ENCODE measurements around the gene ST6GALNAC3.
"Not testable (repeated sequence)": the region's sequence is repeated elsewhere in the genome, so short reads cannot be mapped to it uniquely, and the experiment has no call there.

Gene ST6GALNAC3

DNA sequence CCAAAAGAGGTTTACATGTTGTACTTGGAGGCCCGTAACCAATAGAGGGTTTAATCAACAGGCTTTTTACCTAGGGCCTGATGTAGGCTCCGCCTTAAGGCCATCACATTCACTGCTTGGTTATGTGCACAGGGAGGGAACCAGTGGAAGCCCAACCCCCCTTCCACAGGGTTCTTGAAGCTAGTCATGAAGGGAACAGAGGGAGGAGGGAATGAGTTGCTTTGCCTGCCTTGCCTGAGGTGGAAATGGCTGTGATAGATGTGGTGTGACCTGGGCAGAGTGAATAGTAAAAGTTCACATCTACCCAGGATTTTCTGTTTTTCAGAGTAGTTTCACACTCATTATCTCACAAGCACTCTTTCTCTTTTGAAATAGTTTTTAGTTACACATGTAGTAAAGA is 215.1 kb downstream of the ST6GALNAC3 start:
- no peak for DNase-seq (ENCODE audit: low spot score)

DNA sequence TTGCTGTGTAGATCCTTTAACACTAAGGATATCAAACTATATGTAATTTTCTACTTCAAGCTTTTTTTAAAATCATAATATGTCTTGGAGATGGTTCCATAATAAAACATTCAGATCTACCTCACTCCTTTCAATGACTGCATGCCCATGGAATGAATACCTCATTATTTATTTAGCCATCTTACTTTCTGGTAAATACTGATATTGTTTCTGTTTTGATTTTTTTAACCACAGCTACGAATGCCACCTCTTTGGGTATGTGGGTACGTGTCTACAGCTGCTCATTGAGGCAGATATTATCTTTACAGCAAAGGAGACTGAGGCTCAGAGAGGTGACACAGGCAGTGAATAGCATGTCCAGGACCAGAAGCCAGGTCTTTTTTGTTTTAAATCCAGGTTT is 215.7 kb downstream of the ST6GALNAC3 start:
- DNase-seq (ENCODE audit: low spot score) = no peak

DNA sequence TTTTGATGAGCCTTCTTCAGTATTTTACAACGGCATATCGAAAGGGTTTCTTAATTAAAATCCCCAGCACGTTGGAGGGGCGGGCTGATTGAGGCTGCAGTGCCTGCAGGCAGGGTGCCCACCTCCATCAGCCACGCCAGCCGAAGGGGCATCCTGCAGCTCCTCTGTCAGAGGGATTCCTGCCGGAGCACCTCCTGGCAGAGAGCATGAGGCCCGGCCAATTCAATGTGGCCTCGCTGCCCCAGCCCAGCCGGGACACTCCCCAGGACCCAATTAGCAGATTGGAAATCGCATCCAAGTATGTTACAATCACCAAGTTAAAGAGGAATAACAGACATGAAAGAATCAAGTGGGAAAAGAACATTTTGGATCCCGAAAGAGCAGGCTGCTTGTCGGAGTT is 216.6 kb downstream of the ST6GALNAC3 start:
- DNase-seq (ENCODE audit: low spot score) = no peak

DNA sequence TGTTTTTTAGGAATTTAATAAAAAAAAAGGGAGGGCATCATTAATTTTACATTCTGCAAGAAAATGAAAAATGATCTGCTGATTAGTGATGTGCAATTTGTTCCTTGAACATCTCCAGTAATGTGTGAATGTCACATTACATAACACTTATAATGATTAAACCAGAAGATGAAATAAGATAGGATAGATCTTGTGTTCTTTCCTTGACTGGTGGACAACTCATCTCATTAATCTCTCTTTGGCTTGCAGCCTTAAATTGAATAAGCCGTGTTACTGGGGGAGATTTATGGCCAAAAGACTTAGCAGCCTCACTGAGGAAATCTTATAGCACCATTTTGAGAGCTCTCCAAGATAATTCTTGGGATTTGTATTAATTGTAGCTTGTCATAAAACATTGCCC is 217.2 kb downstream of the ST6GALNAC3 start:
- no peak for DNase-seq (ENCODE audit: low spot score)

DNA sequence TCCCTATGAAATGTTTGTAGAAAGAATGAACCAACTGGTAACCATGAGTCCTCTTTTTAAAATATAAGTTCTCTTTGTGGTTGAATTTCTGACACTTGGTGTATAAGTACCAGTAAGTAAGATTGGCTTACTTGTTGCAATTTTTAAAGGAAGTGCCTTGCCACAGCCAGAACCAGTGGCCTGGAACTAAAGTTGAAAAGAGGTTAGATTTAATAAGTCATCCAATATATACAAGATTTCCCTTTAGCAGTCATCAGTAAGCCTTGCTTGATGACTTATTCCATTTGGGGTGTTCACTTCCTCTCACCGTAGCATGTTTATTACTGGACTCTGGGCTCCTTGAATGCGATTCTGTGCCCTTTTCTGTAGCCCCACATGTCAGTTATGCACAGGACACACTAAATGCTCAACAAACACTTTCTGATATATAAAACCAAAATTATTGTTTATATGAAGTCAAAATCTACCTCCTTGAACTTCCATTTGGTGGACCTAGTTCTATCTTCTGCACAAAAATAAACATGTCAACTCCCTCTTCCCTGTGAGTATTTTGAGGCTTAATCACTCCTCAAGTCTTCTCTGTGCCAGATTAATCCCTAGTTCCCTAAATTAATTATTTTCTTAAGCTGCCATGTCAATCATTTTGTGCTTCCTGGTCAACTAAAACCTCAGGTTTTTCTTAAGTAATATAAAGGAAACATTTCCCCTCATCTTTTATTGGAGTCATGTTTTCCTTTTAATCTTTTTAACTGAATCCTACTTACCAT is 218.1 kb downstream of the ST6GALNAC3 start:
- no peak for DNase-seq (ENCODE audit: low spot score)

DNA sequence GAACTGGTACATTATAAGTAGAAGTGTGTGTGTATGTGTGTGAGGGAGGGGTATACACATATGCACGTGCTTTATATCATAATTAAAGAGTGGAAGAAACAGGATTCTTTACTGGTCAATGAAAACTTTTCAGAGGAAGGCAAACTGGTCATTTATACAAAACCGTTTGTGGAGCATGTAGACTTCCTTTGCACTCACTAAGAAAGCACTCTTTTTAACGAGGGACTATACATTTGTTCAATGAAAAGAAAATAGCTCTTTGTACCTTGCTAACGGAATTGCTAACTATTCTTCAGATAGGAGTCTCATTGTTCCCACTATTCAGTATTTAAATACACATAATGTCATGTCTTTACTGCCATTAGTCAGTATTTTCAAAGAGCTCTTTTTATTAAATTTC is 219.3 kb downstream of the ST6GALNAC3 start:
- DNase-seq (ENCODE audit: low spot score) = no peak

DNA sequence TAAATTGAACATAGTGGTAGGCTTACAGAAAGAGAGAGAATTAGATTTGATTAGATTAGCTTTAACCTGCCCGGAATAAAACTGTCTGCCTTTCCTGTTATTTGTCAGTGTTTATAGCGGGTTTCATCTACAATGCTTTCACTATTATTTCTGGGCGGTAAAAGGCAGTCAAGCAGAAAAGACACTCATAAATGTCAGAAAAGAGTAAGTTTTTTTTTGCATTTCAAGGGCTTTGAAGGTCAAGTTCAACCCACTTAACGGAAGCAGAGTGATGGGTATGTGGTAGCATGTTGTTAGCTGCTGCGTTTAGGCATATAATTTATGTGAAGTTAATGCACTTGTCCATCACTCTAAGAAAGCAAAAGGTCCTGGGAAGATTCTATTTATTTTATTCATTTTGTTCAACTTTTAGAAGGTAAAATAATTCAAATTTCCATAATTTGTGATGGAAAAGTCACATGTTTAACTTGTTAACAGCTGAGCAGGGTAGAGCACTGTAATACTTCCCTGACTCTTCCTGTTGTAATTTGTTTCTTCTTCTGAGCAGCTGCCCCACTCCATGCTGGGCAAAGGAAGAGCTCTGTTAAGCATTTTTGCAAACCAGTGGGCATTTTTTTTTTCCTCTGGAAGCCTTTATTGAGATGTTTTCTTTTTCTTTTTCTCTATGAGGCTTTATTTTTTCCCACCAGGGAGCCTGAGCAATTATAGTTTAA is 220.1 kb downstream of the ST6GALNAC3 start:
- DNase-seq (ENCODE audit: low spot score) = no peak

DNA sequence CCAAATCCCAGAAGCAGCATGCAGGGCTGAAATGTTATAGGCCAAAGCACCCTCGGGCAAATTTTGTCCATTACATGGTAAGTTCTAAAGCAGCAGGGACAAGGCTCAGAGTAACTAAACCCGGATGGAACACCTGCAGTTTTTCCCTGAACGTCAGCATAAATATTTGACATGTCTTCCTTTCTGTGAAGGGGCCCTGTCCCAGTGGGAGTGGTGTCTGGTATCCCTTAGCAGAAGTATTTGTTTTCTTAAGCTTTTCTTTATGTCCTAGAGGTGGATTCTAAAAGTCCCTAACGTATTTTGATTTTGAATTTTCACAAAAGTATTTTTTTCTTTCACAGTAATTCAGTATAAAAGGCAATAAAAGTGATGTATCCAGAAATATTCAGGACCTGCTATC is 223.9 kb downstream of the ST6GALNAC3 start:
- no peak for DNase-seq (ENCODE audit: low spot score)

DNA sequence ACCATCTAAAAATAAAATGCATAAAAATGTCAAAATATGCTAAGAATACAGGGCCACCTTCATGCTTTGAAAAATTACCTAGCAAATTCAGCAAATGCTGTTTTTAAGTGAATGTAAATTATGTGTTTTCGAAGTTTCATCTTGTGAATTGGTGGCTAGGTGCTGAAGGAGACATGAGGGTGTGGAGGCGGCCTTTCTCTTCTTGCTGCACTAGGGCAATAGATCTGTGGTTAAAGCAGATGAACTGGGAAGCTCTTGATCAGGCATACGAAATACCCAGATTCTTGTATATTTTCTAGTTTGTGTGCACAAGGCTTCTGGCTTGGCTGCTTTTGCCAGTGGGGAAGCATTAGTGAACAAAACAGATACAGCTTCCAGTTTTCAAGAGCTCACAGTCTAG is 224.5 kb downstream of the ST6GALNAC3 start:
- no peak for DNase-seq (ENCODE audit: low spot score)

DNA sequence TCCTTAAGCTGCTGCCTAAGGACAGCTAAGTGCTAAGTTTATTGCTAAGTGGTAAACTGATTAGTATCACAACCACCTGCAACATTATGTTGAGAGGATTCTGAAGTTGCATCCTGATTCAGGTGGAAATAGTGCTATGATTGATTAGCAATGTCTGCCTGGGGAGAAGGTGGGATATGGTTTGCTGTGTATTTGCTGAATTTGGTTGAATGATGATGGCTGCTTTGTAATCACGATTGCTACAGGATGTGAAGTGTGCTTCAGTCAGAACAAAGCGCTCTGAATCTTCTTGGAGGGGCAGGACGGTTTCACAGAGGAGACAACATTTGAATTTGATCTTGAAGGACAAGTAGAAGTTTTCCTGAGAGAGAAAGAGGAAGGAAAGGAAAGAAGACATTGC is 226.0 kb downstream of the ST6GALNAC3 start:
- DNase-seq (ENCODE audit: low spot score) = no peak

DNA sequence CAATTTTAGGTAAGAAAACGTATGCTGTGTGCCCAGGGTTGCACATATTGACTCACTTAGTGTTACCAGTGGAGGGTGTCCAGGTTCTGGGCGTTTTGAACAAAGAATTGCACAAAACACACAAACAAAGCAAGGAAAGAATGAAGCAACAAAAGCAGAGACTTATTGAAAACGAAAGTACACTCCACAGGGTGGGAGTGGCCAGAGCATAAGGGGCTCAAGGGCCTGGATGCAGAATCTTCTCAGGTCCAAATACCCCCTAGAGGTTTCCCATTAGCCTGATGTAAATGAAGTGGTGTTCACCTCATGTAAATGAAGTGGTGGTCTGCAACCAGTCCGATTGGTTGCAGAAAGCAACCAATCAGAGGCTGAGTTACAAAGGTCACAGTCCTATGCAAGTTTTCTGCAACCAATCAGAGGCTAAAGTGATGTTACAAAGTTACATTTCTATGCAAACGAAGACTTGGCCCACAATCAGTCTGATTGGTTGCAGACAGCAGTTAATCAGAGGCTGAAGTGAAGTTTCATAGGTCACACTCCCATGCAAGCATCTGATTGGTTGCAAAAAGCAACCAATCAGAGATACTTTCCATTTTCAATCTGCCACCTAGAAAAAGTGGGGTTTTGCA is 228.3 kb downstream of the ST6GALNAC3 start:
- DNase-seq (ENCODE audit: low spot score) = no peak

DNA sequence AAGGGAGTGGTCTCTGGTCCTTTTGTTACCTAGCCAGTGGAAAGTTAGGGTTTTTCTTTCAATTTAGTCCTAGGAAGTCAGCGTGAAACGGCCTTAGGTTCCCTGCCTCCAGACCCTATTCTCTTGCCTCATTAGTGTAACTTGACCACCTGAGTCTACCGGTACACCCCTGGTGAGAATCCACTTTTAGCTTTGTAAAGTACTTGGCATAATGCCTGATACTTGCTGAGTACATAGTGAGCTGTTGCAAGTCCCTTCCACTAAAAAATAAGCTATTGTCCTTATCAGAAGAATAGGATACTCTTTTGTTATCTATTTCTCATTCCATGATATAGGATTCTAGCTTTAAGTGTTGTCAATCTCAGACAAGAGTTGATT is 228.8 kb downstream of the ST6GALNAC3 start:
- DNase-seq (ENCODE audit: low spot score) = no peak

DNA sequence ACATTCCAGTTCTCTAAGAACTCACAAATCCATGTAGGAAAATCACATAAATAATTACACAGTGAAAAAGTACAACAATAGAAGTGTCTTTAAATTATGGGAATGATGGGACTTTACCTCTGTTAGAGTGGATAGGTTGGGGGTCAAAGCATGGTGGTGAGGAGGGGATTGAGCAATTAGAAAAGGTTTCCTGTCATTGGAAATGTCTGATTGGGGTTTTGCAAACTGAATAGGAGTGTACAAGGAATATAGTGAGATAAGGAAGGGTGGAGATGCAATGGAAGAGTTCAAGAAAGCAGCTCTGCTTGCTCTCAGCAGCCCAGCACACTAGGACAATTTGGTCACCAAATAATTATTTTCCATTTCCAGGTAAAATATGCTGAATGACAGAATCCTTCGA is 238.8 kb downstream of the ST6GALNAC3 start:
- no peak for DNase-seq (ENCODE audit: low spot score)

DNA sequence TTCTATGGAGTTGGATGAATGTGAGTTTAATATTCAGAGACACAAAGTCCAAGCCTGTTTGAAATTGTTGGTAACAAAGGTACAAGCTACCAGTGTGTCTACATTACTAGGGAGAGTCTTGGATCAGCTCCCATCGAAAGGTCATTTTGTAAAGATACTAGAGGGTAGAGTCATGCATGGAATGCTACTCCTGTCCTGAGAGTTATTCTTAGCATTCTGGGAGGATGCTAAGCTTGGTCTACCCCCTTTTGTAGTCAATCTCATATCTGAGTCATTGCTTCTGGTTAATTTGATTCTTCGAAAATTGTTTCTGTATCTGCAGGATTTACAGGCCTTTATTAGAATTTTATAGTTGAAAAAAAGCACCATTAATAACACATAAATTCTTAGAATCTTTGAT is 240.2 kb downstream of the ST6GALNAC3 start:
- DNase-seq (ENCODE audit: low spot score) = no peak

DNA sequence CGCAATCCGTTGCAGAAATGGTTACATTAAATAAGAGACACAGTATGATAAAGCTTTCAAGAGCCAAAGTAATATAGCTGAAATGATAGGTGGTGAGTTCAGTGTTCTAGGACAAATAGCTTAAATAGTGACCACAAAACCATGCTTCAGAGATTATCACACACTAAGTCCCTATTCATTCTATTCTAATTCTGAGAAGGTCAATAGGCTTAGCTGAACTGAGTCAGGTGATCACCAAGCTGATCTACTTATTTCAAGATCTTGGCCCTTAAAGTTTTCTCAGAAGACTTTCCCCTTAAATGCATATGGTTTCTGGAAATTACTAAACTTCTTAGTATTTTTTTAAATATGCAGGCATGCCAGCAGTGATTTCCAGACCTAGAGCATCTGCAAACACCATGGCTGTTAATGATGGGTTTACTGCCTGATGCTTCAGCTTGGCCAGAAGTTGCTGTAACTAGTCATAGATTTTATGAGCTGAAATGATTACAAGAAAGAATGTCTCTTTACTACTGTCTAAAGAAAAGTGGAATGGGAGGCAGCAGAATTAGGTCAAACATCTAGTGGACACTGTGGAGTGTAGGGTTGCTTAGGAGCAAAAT is 242.9 kb downstream of the ST6GALNAC3 start:
- no peak for DNase-seq (ENCODE audit: low spot score)

DNA sequence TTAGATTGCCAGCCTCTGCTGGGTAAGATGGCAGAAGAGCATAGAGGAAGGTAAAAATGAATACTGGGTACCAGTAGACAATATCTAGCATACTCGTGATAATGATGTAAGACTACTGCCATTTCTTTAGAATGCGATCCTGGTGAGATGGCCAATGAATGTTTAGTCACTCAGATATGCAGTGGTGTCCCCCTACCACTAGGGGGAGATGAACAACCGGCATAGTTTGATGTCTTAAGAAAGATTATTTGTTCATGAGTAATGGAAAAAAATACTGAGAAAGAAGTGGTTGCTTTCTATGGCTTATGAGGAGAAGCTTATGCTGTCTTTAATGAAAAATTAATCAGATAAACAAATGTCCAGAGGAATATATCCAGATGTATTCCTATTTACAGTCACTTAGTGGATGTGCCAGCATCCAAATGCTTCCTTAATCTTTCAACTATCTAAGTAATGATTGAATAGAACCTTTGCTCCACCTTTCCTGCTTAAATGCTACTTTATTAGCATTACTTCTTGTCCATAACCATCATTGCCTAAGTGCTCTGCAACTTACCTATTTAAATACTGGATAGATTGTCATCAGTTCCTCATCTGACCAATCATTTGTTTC is 256.6 kb downstream of the ST6GALNAC3 start:
- DNase-seq (ENCODE audit: low spot score) = peak; percentile 23

DNA sequence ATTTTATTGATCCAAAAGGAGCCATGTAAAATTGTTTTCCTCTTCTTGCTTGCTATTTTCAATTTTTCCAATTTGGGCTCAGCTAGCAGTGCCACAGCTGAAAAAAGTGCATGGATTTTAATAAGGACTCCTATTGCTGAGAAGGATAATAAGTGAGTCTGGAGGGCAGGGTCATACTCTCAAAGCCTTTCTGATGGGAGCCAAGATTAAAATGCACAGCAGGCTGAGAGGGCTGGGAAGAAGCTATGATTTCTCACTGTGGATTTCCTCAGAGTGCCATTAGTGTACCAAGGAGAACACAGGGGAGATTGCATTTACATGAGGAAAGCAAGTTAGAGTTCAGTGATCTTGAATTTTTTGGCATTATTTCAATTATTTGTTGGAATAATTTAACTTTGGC is 261.3 kb downstream of the ST6GALNAC3 start:
- no peak for DNase-seq (ENCODE audit: low spot score)

DNA sequence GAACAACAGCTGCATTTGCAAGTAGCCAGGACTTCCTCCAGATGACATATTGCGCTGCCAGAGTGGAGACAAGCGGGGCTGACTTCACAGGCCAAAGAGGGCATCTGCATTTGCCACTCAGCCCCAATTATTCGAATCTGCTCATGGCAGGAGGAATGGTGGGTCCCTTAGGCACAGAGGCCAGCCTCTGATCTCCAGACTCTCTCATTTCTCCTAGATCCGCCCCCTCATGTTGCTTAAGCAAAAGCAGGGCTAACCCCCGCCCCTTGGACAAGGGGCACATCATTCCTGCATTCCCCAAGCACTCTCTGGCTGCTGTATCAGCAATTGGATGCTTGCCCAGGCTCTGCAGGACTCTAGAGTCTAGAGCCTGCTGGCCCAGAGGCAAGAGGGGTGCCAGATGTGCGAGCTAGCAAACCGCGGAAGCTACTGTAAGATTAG is 262.4 kb downstream of the ST6GALNAC3 start:
- DNase-seq (ENCODE audit: low spot score) = no peak

DNA sequence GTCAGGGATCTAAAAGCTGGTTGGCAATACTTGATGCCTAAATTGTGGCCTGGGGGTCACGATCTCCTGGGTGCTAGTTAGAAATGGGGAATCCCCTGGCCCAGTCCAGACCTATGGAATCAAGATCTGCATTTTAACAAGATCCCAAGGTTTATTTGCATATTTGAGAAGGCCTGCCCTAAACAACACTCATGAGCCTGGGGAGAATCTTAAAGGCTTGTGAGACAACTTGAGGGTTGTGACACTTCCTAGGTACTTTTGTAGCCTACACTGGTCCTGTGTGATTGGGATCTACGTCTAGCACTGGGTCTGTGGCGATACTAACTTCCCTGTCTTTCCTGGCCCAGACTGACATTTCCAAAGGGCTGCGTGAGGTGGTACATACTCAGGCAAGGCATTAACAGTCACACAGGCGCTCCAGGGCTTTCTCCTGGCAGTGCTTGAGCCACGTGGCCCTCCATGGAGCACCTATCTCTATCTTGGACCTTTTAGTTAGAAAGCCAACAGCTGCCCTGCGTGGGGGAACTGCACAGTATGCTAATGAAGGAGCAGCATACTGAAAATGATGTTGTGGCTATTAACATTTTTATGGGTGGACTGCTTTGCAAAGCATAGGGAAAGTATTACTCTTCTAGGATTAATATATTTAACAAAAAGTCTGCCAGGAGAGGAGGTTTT is 263.1 kb downstream of the ST6GALNAC3 start:
- no peak for DNase-seq (ENCODE audit: low spot score)

DNA sequence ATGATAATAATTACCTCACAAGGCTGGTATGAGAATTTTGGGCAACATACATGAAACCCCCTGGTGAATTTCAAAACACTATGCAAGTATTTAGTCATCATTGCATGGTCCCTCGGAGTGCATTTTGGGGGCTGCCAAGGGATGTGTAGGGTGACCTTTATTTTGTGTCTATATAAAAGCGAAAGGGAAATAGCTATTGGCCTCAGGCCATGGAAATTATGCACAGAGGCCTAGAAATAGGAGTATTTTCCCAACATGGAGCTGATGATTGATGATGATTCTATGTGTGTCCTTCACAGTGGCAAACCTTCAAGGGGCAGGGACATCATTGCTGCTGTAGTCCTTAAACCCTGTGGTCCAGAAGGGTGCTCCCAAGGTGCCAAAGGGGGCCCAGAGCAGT is 265.5 kb downstream of the ST6GALNAC3 start:
- DNase-seq (ENCODE audit: low spot score) = no peak

DNA sequence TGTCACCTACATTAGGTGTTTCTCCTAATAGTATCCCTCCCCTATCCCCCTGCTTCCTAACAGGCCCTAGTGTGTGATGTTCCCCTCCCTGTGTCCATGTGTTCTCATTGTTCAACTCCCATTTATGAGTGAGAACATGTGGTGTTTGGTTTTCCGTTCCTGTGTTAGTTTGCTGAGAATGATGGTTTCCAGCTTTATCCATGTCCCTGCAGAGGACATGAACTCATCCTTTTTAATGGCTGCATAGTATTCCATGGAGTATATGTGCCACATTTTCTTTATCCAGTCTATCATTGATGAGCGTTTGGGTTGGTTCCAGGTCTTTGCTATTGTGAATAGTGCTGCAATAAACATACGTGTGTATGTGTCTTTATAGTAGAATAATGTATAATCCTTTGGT is 267.3 kb downstream of the ST6GALNAC3 start:
- not testable (repeated sequence) for DNase-seq (ENCODE audit: low spot score)

DNA sequence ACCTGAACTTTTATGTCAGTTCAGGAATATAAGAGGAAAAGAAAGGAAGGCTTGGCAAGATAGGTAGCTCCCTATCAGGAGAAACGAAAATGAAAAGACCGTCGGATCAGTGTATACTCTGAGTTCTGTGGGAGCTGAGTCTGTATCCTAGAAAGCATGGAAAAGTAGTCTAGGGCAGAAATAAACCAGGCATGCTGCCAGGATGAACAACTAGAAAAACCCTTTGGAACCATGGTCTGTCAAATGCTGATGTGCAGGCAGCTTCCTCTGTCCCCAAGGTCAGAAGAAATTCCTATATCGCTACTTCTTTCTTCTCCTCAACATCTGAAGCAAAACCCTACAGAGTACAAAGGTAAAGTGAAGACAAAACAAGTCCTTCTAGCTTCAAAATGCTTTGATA is 268.8 kb downstream of the ST6GALNAC3 start:
- DNase-seq (ENCODE audit: low spot score) = no peak
